OCI-LY7 (cell line): ENCODE results near the gene CXCL6. TPM values are rescaled to one million over a fixed set of nuclear protein-coding genes. Genes with fewer than 3 reads are reported as not detected.

Experiments used
- BruUV-seq: library from RNA; stranded (reverse); fragments of 400-500 nt; replicated peaks from 2 replicates; lab custom pipeline; 2021; lab: Mats Ljungman, UMichigan
- CTCF ChIA-PET: fragments of 300-600 bp; sonication (Branson Sonifier 250); formaldehyde crosslinking; loops from one replicate; lab custom pipeline; 2022; ENCODE audit warnings: antibody characterized with exemption; ENCODE audit not compliant: unreplicated experiment; lab: Charles Lee
- POLR2A ChIA-PET: fragments of 300-600 bp; sonication (Branson Sonifier 250); formaldehyde crosslinking; loops from one replicate; lab custom pipeline; 2022; ENCODE audit warnings: antibody characterized with exemption; lab: Charles Lee
- DNase-seq: peaks from one replicate; pipeline ENCODE4 v3.0.0-alpha.2; 2015; ENCODE audit warnings: low spot score
- H2AFZ ChIP-seq: fragments of 200-600 bp; sonication (generic), shearing (Covaris generic); 2 replicates; pipeline ENCODE4 v1.6.1; 2014; ENCODE audit warnings: mild to moderate bottlenecking, antibody characterized with exemption, low read length, moderate library complexity
- H3K27ac ChIP-seq: fragments of 200-600 bp; sonication (generic); 2 replicates; pipeline ENCODE4 v1.5.1; 2014; ENCODE audit warnings: mixed run types, low read depth, mild to moderate bottlenecking, moderate library complexity, low read length, inconsistent platforms; ENCODE audit not compliant: poor library complexity, severe bottlenecking
- H3K36me3 ChIP-seq: fragments of 200-600 bp; sonication (generic); 2 replicates; pipeline ENCODE4 v1.6.1; 2014; ENCODE audit warnings: mild to moderate bottlenecking, antibody characterized with exemption, low read length, moderate library complexity, mixed read lengths; ENCODE audit not compliant: insufficient read depth
- H3K4me1 ChIP-seq: fragments of 200-600 bp; sonication (generic); 2 replicates; pipeline ENCODE4 v1.5.1; 2014; ENCODE audit warnings: mild to moderate bottlenecking, low read length; ENCODE audit not compliant: insufficient read depth, poor library complexity, severe bottlenecking
- H3K4me2 ChIP-seq: fragments of 200-600 bp; sonication (generic); 2 replicates; pipeline ENCODE4 v1.6.1; 2014; ENCODE audit warnings: mild to moderate bottlenecking, low read length
- H3K4me3 ChIP-seq: fragments of 200-600 bp; sonication (generic); 2 replicates; pipeline ENCODE4 v1.5.1; 2014; ENCODE audit warnings: mild to moderate bottlenecking, low read depth, low read length; ENCODE audit not compliant: poor library complexity, severe bottlenecking
- H3K79me2 ChIP-seq: fragments of 200-600 bp; sonication (generic); 2 replicates; pipeline ENCODE4 v1.6.1; 2016; ENCODE audit warnings: low read depth, mild to moderate bottlenecking, low read length, moderate library complexity, mixed read lengths; ENCODE audit not compliant: insufficient read depth
- H3K9me2 ChIP-seq: fragments of 200-600 bp; sonication (generic); 2 replicates; pipeline ENCODE4 v1.6.1; 2016; ENCODE audit warnings: mild to moderate bottlenecking, low read length, mixed read lengths; ENCODE audit not compliant: insufficient read depth
- H3K9me3 ChIP-seq: fragments of 200-600 bp; sonication (generic); 2 replicates; pipeline ENCODE4 v1.6.1; 2014; ENCODE audit warnings: mild to moderate bottlenecking, mixed run types, low read length, mixed read lengths
- H4K20me1 ChIP-seq: fragments of 200-600 bp; sonication (generic); 2 replicates; pipeline ENCODE4 v1.6.1; 2014; ENCODE audit warnings: mild to moderate bottlenecking, antibody characterized with exemption, low read length, moderate library complexity, mixed read lengths; ENCODE audit not compliant: insufficient read depth
- CTCF ChIP-seq: fragments of 200-600 bp; sonication (generic); conservative IDR thresholded peaks from 2 replicates; pipeline ENCODE4 v1.5.1; 2014; ENCODE audit warnings: mild to moderate bottlenecking, antibody characterized with exemption, low read length, moderate library complexity, mixed read lengths
- EZH2phosphoT487 ChIP-seq: fragments of 200-600 bp; sonication (generic); IDR thresholded peaks from 2 replicates; pipeline ENCODE4 v1.6.1; 2018; ENCODE audit warnings: low read depth, borderline replicate concordance, mild to moderate bottlenecking, mixed run types, antibody characterized with exemption, low read length, moderate library complexity, mixed read lengths
- intact Hi-C: fragments of 100-400 bp; cut with micrococcal nuclease; formaldehyde crosslinking; loops from one replicate; pipeline ENCODE4 v1.10.0; 2022; ENCODE audit not compliant: unreplicated experiment
- total RNA-seq, 2 experiments: library from RNA; depleted of rRNA in 1 of 2; stranded (reverse); fragments of >200 nt in 1 of 2; shearing (Covaris generic) in 1 of 2; gene quantifications; 2 replicates each; pipeline ENCODE4 v1.2.3, GENCODE V29; 2014 to 2022

The CXCL6 gene
- total RNA-seq, 2 experiments from 2014 or later: not detected

- Histone ChIP-seq H3K4me1 (no peaks in the 10 kb centered on the region), H4K20me1 (no peaks in the 10 kb centered on the region), H3K79me2 (no peaks in the 10 kb centered on the region), H3K36me3 (no peaks in the 10 kb centered on the region), H3K4me2 (no peak overlapping the region), H3K9me2 (no peaks in the 10 kb centered on the region), H2AFZ (no peak overlapping the region), H3K4me3 (no peak overlapping the region), H3K27ac (no peak overlapping the region), H3K9me3 (no peaks in the 10 kb centered on the region)
- CTCF ChIA-PET: no interaction called here
- DNase-seq: no peak
- TF ChIP-seq EZH2phosphoT487 (no peak), CTCF (no peak)
- POLR2A ChIA-PET: no interaction called here
- no TSS peak for BruUV-seq
- intact Hi-C loops: no loop called here
Observed at GRCh38 chr4:73822812-73823504, 13.5 kb upstream of the CXCL6 start.

- Histone ChIP-seq H3K9me2 (no peaks in the 10 kb centered on the region), H2AFZ (no peak overlapping the region), H3K4me1 (no peaks in the 10 kb centered on the region), H3K9me3 (no peaks in the 10 kb centered on the region), H3K79me2 (no peaks in the 10 kb centered on the region), H3K4me2 (no peak overlapping the region), H3K27ac (no peak overlapping the region), H3K36me3 (no peaks in the 10 kb centered on the region), H4K20me1 (no peaks in the 10 kb centered on the region), H3K4me3 (no peak overlapping the region)
- CTCF ChIA-PET: no interaction called here
- TF ChIP-seq EZH2phosphoT487 (no peak), CTCF (no peak)
- intact Hi-C loops: no loop called here
- POLR2A ChIA-PET: interaction anchor here (0.6 to 1.2 kb wide), 2 partner anchors 21 to 170 kb away, joined by 3 to 4 read pairs; no protein-coding TSS in a partner anchor
- BruUV-seq: no TSS peak
- DNase-seq: no peak
Observed at GRCh38 chr4:73823760-73824159, 12.7 kb upstream of the CXCL6 start.

- CTCF ChIA-PET: no interaction called here
- Histone ChIP-seq H3K9me3 (no peaks in the 10 kb centered on the region), H3K79me2 (no peaks in the 10 kb centered on the region), H3K4me1 (no peaks in the 10 kb centered on the region), H4K20me1 (no peaks in the 10 kb centered on the region), H2AFZ (no peak overlapping the region), H3K4me2 (no peak overlapping the region), H3K9me2 (no peaks in the 10 kb centered on the region), H3K4me3 (no peak overlapping the region), H3K27ac (no peak overlapping the region), H3K36me3 (no peaks in the 10 kb centered on the region)
- intact Hi-C loops: no loop called here
- no TSS peak for BruUV-seq
- no peak for TF ChIP-seq EZH2phosphoT487
- no peak for TF ChIP-seq CTCF
- no peak for DNase-seq
- POLR2A ChIA-PET: no interaction called here
Observed at GRCh38 chr4:73828956-73829355, 7.5 kb upstream of the CXCL6 start.
